Loucy (cell line): ENCODE measurements around the gene PGK1.
A peak's percentile ranks its signal among the peaks of the same experiment; 100 is the strongest.

ENCODE experiments used
- H2AFZ ChIP-seq: fragments of 200-600 bp; sonication (generic); 2 replicates; pipeline ENCODE4 v1.6.0; 2016; ENCODE audit warnings: antibody characterized with exemption, mild to moderate bottlenecking, low read length, moderate library complexity
- H3F3A ChIP-seq: fragments of 200-600 bp; 2 replicates; pipeline ENCODE4 v1.6.0; 2016; ENCODE audit warnings: antibody characterized with exemption, low read depth, mild to moderate bottlenecking
- H3K27me3 ChIP-seq: fragments of 200-600 bp; sonication (generic); 2 replicates; pipeline ENCODE4 v1.6.1; 2014; ENCODE audit warnings: low read length, mild to moderate bottlenecking; ENCODE audit not compliant: insufficient read depth, poor library complexity, severe bottlenecking
- H3K36me3 ChIP-seq: fragments of 200-600 bp; sonication (generic); 2 replicates; pipeline ENCODE4 v1.6.1; 2016; ENCODE audit warnings: low read length; ENCODE audit not compliant: insufficient read depth
- H3K4me1 ChIP-seq: fragments of 200-600 bp; sonication (generic); 2 replicates; pipeline ENCODE4 v1.5.1; 2014; ENCODE audit warnings: low read length, mild to moderate bottlenecking; ENCODE audit not compliant: insufficient read depth, poor library complexity, severe bottlenecking
- H3K4me2 ChIP-seq: fragments of 200-600 bp; sonication (generic); 2 replicates; pipeline ENCODE4 v1.6.0; 2014; ENCODE audit warnings: antibody characterized with exemption, low read length, low read depth, mild to moderate bottlenecking; ENCODE audit not compliant: poor library complexity, severe bottlenecking
- H3K4me3 ChIP-seq: fragments of 200-600 bp; sonication (generic); 2 replicates; pipeline ENCODE4 v1.5.1; 2014; ENCODE audit warnings: low read length, mild to moderate bottlenecking, mixed read lengths; ENCODE audit not compliant: poor library complexity, severe bottlenecking
- H3K79me2 ChIP-seq: fragments of 200-600 bp; sonication (generic); 2 replicates; pipeline ENCODE4 v1.6.1; 2014; ENCODE audit warnings: low read length; ENCODE audit not compliant: insufficient read depth
- H3K9ac ChIP-seq: fragments of 200-600 bp; sonication (generic); 2 replicates; pipeline ENCODE4 v1.6.0; 2014; ENCODE audit warnings: mild to moderate bottlenecking, low read depth, low read length, moderate library complexity; ENCODE audit not compliant: poor library complexity, severe bottlenecking
- H3K9me2 ChIP-seq: fragments of 200-600 bp; sonication (generic); replicated peaks from 2 replicates; pipeline ENCODE4 v1.6.1; 2016; ENCODE audit warnings: low read depth, low read length, mixed read lengths
- H3K9me3 ChIP-seq: fragments of 200-600 bp; sonication (generic); 2 replicates; pipeline ENCODE4 v1.6.1; 2014; ENCODE audit warnings: mild to moderate bottlenecking, antibody characterized with exemption, low read length, low read depth; ENCODE audit not compliant: insufficient read depth
- H4K20me1 ChIP-seq: fragments of 200-600 bp; sonication (generic); 2 replicates; pipeline ENCODE4 v1.6.0; 2014; ENCODE audit warnings: antibody characterized with exemption, low read length, mild to moderate bottlenecking; ENCODE audit not compliant: insufficient read depth, poor library complexity, severe bottlenecking
- CTCF ChIP-seq: fragments of 200-600 bp; sonication (generic); conservative IDR thresholded peaks from 2 replicates; pipeline ENCODE4 v1.5.1; 2014; ENCODE audit warnings: mild to moderate bottlenecking, antibody characterized with exemption, low read length
- EZH2phosphoT487 ChIP-seq: fragments of 200-600 bp; IDR thresholded peaks from 2 replicates; pipeline ENCODE4 v1.6.1; 2018; ENCODE audit warnings: antibody characterized with exemption, mild to moderate bottlenecking, moderate library complexity, borderline replicate concordance

PGK1 gene

GRCh38 chrX:78102091-78102490 is 2.0 kb upstream of the PGK1 start:
- peak overlapping the region; percentile 75 for H3K4me3 ChIP-seq
- no peaks in the 10 kb centered on the region for H3K9me3 ChIP-seq
- peaks cover 38% of the 10 kb centered on the region for H3K79me2 ChIP-seq
- no peak overlapping the region for H3K9ac ChIP-seq
- H2AFZ ChIP-seq: peak overlapping the region; percentile 36; the same call in 1 of the 2 replicates
- peaks cover 22% of the 10 kb centered on the region for H3K4me1 ChIP-seq
- H3K9me2 ChIP-seq: no peaks in the 10 kb centered on the region
- no peak for TF ChIP-seq CTCF
- no peak for TF ChIP-seq EZH2phosphoT487
- peaks cover 18% of the 10 kb centered on the region for H3K36me3 ChIP-seq
- no peaks in the 10 kb centered on the region for H3F3A ChIP-seq
- peaks cover 5% of the 10 kb centered on the region for H3K27me3 ChIP-seq
- H3K4me2 ChIP-seq: peak overlapping the region; percentile 78
- H4K20me1 ChIP-seq: peaks cover 30% of the 10 kb centered on the region

GRCh38 chrX:78103001-78103622 is 936 bp upstream of the PGK1 start:
- Histone ChIP-seq H2AFZ (peak overlapping the region; percentile 81; the same call in 1 of the 2 replicates), H3K9ac (peak overlapping the region; percentile 82), H3K36me3 (peaks cover 26% of the 10 kb centered on the region), H3F3A (no peaks in the 10 kb centered on the region), H3K79me2 (peaks cover 48% of the 10 kb centered on the region), H3K9me2 (no peaks in the 10 kb centered on the region), H3K4me3 (peak overlapping the region; percentile 75), H4K20me1 (peaks cover 40% of the 10 kb centered on the region), H3K27me3 (peaks cover 5% of the 10 kb centered on the region), H3K4me2 (peak overlapping the region; percentile 78), H3K4me1 (peaks cover 27% of the 10 kb centered on the region), H3K9me3 (no peaks in the 10 kb centered on the region)
- TF ChIP-seq EZH2phosphoT487 (no peak), CTCF (no peak)

- H3K9me3 ChIP-seq: no peaks in the 10 kb centered on the region
- H3K4me2 ChIP-seq: peak overlapping the region; percentile 99
- H3K4me3 ChIP-seq: peak overlapping the region; percentile 100
- H3F3A ChIP-seq: no peaks in the 10 kb centered on the region
- H3K27me3 ChIP-seq: peaks cover 5% of the 10 kb centered on the region
- peaks cover 63% of the 10 kb centered on the region for H3K79me2 ChIP-seq
- no peak overlapping the region for H2AFZ ChIP-seq
- H3K9me2 ChIP-seq: no peaks in the 10 kb centered on the region
- TF ChIP-seq CTCF (no peak), EZH2phosphoT487 (no peak)
- peak overlapping the region; percentile 100 for H3K9ac ChIP-seq
- H4K20me1 ChIP-seq: peaks cover 55% of the 10 kb centered on the region
- peaks cover 32% of the 10 kb centered on the region for H3K36me3 ChIP-seq
- H3K4me1 ChIP-seq: peaks cover 29% of the 10 kb centered on the region
These were observed 564 bp downstream of the PGK1 start for GRCh38 chrX:78104447-78105176.
